Activated CD8-positive, alpha-beta T cell treated with anti-CD3 and anti-CD28 coated beads for 36 hours (primary cell): Measurements from ENCODE around the gene PCDH9. TPM values are rescaled to one million over a fixed set of nuclear protein-coding genes. Genes with fewer than 3 reads are reported as not detected.

Experiments used
- ATAC-seq: fragments of 200-7000 bp; cut with Tn5 transposase; one replicate; pipeline ENCODE4 v1.10.0; 2021; ENCODE audit warnings: mild to moderate bottlenecking, moderate library complexity
- CTCF ChIA-PET: fragments of 350-600 bp; sonication (Branson Sonifier 250); formaldehyde crosslinking; loops from one replicate; lab custom pipeline; 2021; ENCODE audit warnings: antibody characterized with exemption; lab: Charles Lee
- POLR2A ChIA-PET: fragments of 350-600 bp; sonication (Branson Sonifier 250); formaldehyde crosslinking; loops from one replicate; lab custom pipeline; 2021; ENCODE audit warnings: antibody characterized with exemption; lab: Charles Lee
- DNase-seq: peaks from one replicate; pipeline ENCODE4 v3.0.0-alpha.2; 2020
- H3K27ac Mint-ChIP-seq: one replicate; pipeline ENCODE4 v1.8.0; 2021; ENCODE audit warnings: mild to moderate bottlenecking, mixed read lengths
- H3K27me3 Mint-ChIP-seq: one replicate; pipeline ENCODE4 v1.8.0; 2021; ENCODE audit warnings: mixed read lengths
- H3K36me3 Mint-ChIP-seq: one replicate; pipeline ENCODE4 v1.8.0; 2021; ENCODE audit warnings: low read depth, mixed read lengths
- H3K4me1 Mint-ChIP-seq: one replicate; pipeline ENCODE4 v1.8.0; 2021; ENCODE audit warnings: low read depth, mixed read lengths
- H3K4me3 Mint-ChIP-seq: one replicate; pipeline ENCODE4 v1.8.0; 2021; ENCODE audit warnings: mild to moderate bottlenecking, moderate library complexity, mixed read lengths
- H3K9me3 Mint-ChIP-seq: one replicate; pipeline ENCODE4 v1.8.0; 2021; ENCODE audit warnings: mixed read lengths
- intact Hi-C: fragments of 100-400 bp; cut with micrococcal nuclease; formaldehyde crosslinking; loops from one replicate; pipeline ENCODE4 v1.10.0; 2022
- total RNA-seq, 2 experiments: library from RNA; stranded (reverse); gene quantifications; one replicate each; pipeline ENCODE4 v1.2.3, GENCODE V29; 2021
- TF ChIP-seq, protein P1 (sequence below): fragments of 200-600 bp; IDR thresholded peaks from one replicate; pipeline ENCODE4 v1.8.0; 2022; ENCODE audit warnings: antibody characterized with exemption, mild to moderate bottlenecking

PCDH9 gene
- total RNA-seq, 2 experiments from 2014 or later, result 0.04 to 0.14 TPM

DNA sequence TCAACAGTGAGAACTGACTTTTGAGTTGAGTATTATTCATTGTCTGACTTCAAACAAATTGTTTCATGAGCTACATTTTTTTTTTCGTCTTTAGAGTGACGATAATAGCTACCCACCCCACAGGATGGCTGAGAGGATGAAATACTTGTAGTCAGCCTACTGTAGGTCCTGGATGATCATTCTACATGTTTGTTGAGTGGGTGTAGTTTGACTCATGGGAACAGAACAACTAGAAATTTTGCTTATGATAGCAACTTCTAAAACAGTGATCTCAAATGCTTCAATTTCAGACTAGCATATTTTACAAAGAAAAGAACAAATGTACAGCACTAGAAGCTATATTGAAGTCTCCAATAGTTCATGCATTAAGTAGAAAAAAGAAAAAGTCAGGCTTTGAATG lies 651.8 kb downstream of the PCDH9 start:
- no peak overlapping the region for H3K27ac Mint-ChIP-seq

DNA sequence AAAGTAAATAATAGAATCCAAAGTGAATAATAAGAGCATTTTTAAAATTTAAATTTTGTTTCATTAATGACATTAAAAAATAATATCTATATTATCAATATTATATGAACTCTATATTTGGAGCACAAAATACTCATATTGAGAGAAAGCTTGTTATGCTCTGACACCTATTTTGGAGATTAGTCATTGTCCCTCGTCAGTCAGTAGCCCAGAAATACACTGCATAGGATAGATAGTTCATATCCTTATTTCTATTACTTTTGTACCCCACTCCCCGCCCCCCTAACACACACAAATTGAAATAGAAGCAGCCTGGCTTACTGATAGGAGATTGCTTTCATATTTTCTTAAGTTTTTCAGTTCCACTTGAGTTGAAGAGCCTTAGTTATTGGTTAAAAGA lies 652.8 kb downstream of the PCDH9 start:
- H3K27me3 Mint-ChIP-seq, result no peaks in the 10 kb centered on the region
- ChIA-PET CTCF (no interaction called here), POLR2A (no interaction called here)
- TF ChIP-seq, protein P1, sequence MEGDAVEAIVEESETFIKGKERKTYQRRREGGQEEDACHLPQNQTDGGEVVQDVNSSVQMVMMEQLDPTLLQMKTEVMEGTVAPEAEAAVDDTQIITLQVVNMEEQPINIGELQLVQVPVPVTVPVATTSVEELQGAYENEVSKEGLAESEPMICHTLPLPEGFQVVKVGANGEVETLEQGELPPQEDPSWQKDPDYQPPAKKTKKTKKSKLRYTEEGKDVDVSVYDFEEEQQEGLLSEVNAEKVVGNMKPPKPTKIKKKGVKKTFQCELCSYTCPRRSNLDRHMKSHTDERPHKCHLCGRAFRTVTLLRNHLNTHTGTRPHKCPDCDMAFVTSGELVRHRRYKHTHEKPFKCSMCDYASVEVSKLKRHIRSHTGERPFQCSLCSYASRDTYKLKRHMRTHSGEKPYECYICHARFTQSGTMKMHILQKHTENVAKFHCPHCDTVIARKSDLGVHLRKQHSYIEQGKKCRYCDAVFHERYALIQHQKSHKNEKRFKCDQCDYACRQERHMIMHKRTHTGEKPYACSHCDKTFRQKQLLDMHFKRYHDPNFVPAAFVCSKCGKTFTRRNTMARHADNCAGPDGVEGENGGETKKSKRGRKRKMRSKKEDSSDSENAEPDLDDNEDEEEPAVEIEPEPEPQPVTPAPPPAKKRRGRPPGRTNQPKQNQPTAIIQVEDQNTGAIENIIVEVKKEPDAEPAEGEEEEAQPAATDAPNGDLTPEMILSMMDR, result no peak
- no peak for DNase-seq
- H3K36me3 Mint-ChIP-seq, result no peaks in the 10 kb centered on the region
- intact Hi-C loops, result no loop called here
- no peak overlapping the region for H3K27ac Mint-ChIP-seq
- ATAC-seq, result no peak
- no peak overlapping the region for H3K4me3 Mint-ChIP-seq
- H3K9me3 Mint-ChIP-seq, result peaks cover 3% of the 10 kb centered on the region
- H3K4me1 Mint-ChIP-seq, result no peaks in the 10 kb centered on the region

More for the DNA sequence above, 651.8 kb downstream of the PCDH9 start:
- CTCF ChIA-PET, result no interaction called here
- H3K27me3 Mint-ChIP-seq, result no peaks in the 10 kb centered on the region
- TF ChIP-seq, protein P1, result no peak
- intact Hi-C loops, result no loop called here
- no peaks in the 10 kb centered on the region for H3K36me3 Mint-ChIP-seq
- POLR2A ChIA-PET, result no interaction called here
- no peak overlapping the region for H3K4me3 Mint-ChIP-seq
- H3K9me3 Mint-ChIP-seq, result peaks cover 3% of the 10 kb centered on the region
- DNase-seq (no peak), ATAC-seq (no peak)
- no peaks in the 10 kb centered on the region for H3K4me1 Mint-ChIP-seq

GRCh38 chr13:66576381-66576780 lies 653.8 kb downstream of the PCDH9 start:
- ChIA-PET POLR2A (no interaction called here), CTCF (no interaction called here)
- TF ChIP-seq, protein P1, result no peak
- DNase-seq (no peak), ATAC-seq (no peak)
- H3K36me3 Mint-ChIP-seq, result no peaks in the 10 kb centered on the region
- H3K9me3 Mint-ChIP-seq, result peaks cover 3% of the 10 kb centered on the region
- H3K4me3 Mint-ChIP-seq, result no peak overlapping the region
- no peaks in the 10 kb centered on the region for H3K27me3 Mint-ChIP-seq
- intact Hi-C loops, result no loop called here
- H3K27ac Mint-ChIP-seq, result no peak overlapping the region
- H3K4me1 Mint-ChIP-seq, result no peaks in the 10 kb centered on the region

GRCh38 chr13:66574606-66575005 lies 655.5 kb downstream of the PCDH9 start:
- TF ChIP-seq, protein P1, result no peak
- Mint-ChIP-seq H3K9me3 (peaks cover 3% of the 10 kb centered on the region), H3K4me3 (no peak overlapping the region), H3K4me1 (no peaks in the 10 kb centered on the region), H3K36me3 (no peaks in the 10 kb centered on the region), H3K27me3 (no peaks in the 10 kb centered on the region), H3K27ac (no peak overlapping the region)
- CTCF ChIA-PET, result no interaction called here
- DNase-seq (no peak), ATAC-seq (no peak)
- intact Hi-C loops, result no loop called here
- POLR2A ChIA-PET, result no interaction called here

GRCh38 chr13:66567899-66568612 lies 662.1 kb downstream of the PCDH9 start:
- ChIA-PET CTCF (no interaction called here), POLR2A (no interaction called here)
- no peaks in the 10 kb centered on the region for H3K36me3 Mint-ChIP-seq
- H3K27me3 Mint-ChIP-seq, result no peaks in the 10 kb centered on the region
- TF ChIP-seq, protein P1, result no peak
- ATAC-seq (no peak), DNase-seq (no peak)
- intact Hi-C loops, result no loop called here
- no peak overlapping the region for H3K4me3 Mint-ChIP-seq
- peaks cover under 1% of the 10 kb centered on the region for H3K9me3 Mint-ChIP-seq
- no peak overlapping the region for H3K27ac Mint-ChIP-seq
- no peaks in the 10 kb centered on the region for H3K4me1 Mint-ChIP-seq
